GM13977 (cell line): Measurements from ENCODE around the gene TMEM185A.
"Not testable (repeated sequence)": the region's sequence is repeated elsewhere in the genome, so short reads cannot be mapped to it uniquely, and the experiment has no call there.

ENCODE experiments used
- DNase-seq: peaks from one replicate; pipeline ENCODE4 v3.0.0; 2012; ENCODE audit warnings: low spot score
- CTCF ChIP-seq: IDR thresholded peaks from 2 replicates; pipeline ENCODE4 v1.5.1; 2012; ENCODE audit warnings: mild to moderate bottlenecking, control low read depth; ENCODE audit not compliant: insufficient read depth; ENCODE audit errors: extremely low read depth, missing control alignments
- in situ Hi-C: fragments of 300-500 bp; cut with MboI; formaldehyde crosslinking; loops from one replicate; pipeline ENCODE4 v1.12.0; 2022; ENCODE audit warnings: low sequenced_read_pairs, low pct_unique_long_range_greater_than_20kb, mixed read lengths, inconsistent platforms; ENCODE audit not compliant: unreplicated experiment

The TMEM185A gene

GRCh38 chrX:149618871-149619270 lies 12.7 kb downstream of the TMEM185A start:
- TF ChIP-seq CTCF = no peak
- in situ Hi-C loops = no loop called here
- DNase-seq = no peak

- in situ Hi-C loops = no loop called here
- DNase-seq = no peak
- TF ChIP-seq CTCF = no peak
These were observed 19.9 kb downstream of the TMEM185A start for GRCh38 chrX:149611623-149612175.

- in situ Hi-C loops = no loop called here
- no peak for TF ChIP-seq CTCF
- no peak for DNase-seq
These were observed 21.1 kb downstream of the TMEM185A start for GRCh38 chrX:149610511-149610910.

GRCh38 chrX:149607699-149608098 lies 23.9 kb downstream of the TMEM185A start:
- TF ChIP-seq CTCF = no peak
- in situ Hi-C loops = no loop called here
- no peak for DNase-seq

GRCh38 chrX:149605248-149605885 lies 26.2 kb downstream of the TMEM185A start:
- DNase-seq, in situ Hi-C loops: not testable (repeated sequence)

GRCh38 chrX:149598603-149599002 lies 33.0 kb downstream of the TMEM185A start:
- DNase-seq, in situ Hi-C loops: not testable (repeated sequence)

GRCh38 chrX:149595943-149596342 lies 35.6 kb downstream of the TMEM185A start:
- DNase-seq, in situ Hi-C loops: not testable (repeated sequence)

GRCh38 chrX:149595214-149595613 lies 36.4 kb downstream of the TMEM185A start, which contains the start of gene HSFX2:
TSS of gene HSFX2 (minus strand) at chrX:149595314. CDS start at chrX:149594700, 614 bp downstream.
- DNase-seq, in situ Hi-C loops: not testable (repeated sequence)

- in situ Hi-C loops, DNase-seq: not testable (repeated sequence)
These were observed 40.6 kb downstream of the TMEM185A start for GRCh38 chrX:149590993-149591392.

GRCh38 chrX:149587359-149587758 lies 44.2 kb downstream of the TMEM185A start, which contains the start of gene MAGEA9B:
TSS of gene MAGEA9B (minus strand) at chrX:149587459. CDS start at chrX:149583179, 4,280 bp downstream.
- DNase-seq, in situ Hi-C loops: not testable (repeated sequence)

- DNase-seq, in situ Hi-C loops: not testable (repeated sequence)
These were observed 46.0 kb downstream of the TMEM185A start for GRCh38 chrX:149585631-149586030.

- DNase-seq, in situ Hi-C loops: not testable (repeated sequence)
These were observed 58.1 kb downstream of the TMEM185A start for GRCh38 chrX:149573456-149573855.
